Natural killer cell (primary cell): ENCODE results near the gene HOXA10. TPM values are rescaled to one million over a fixed set of nuclear protein-coding genes. Genes with fewer than 3 reads are reported as not detected.

Source experiments
- ATAC-seq, 3 donors: fragments of 150-1000 bp in 2 of 3; fragments of 200-7000 bp in 1 of 3; cut with Tn5 transposase; 1 replicate in 1 of 3; 2 replicates in 2 of 3; pipeline ENCODE4 v1.10.0; 2021; ENCODE audit warnings: mild to moderate bottlenecking in 2 of 3, moderate library complexity in 2 of 3
- DNase-seq, 2 donors: peaks; one replicate each; pipeline versions ENCODE4 v3.0.0 to v3.0.0-alpha.2; 2013 to 2021; ENCODE audit warnings: mixed read lengths in 1 of 2
- H3K27ac ChIP-seq: one replicate; pipeline ENCODE4 v1.5.1; 2013; ENCODE audit warnings: mild to moderate bottlenecking, low read length
- H3K27me3 ChIP-seq: one replicate; pipeline ENCODE4 v1.6.1; 2013; ENCODE audit warnings: low read length; ENCODE audit not compliant: control insufficient read depth, insufficient read depth
- H3K36me3 ChIP-seq: one replicate; pipeline ENCODE4 v1.6.1; 2013; ENCODE audit warnings: low read length; ENCODE audit not compliant: control insufficient read depth, insufficient read depth
- H3K4me1 ChIP-seq: one replicate; pipeline ENCODE4 v1.6.1; 2013; ENCODE audit warnings: low read length; ENCODE audit not compliant: control insufficient read depth, insufficient read depth
- H3K4me3 ChIP-seq: one replicate; pipeline ENCODE4 v1.5.1; 2013; ENCODE audit warnings: low read length
- H3K9me3 ChIP-seq: one replicate; pipeline ENCODE4 v1.6.1; 2013; ENCODE audit warnings: low read length; ENCODE audit not compliant: control insufficient read depth, insufficient read depth
- H3K27ac Mint-ChIP-seq, 2 donors: one replicate each; pipeline ENCODE4 v1.8.0; 2022; ENCODE audit warnings: mild to moderate bottlenecking in 2 of 2, mixed read lengths in 2 of 2, moderate library complexity in 1 of 2
- H3K27me3 Mint-ChIP-seq, 2 donors: one replicate each; pipeline ENCODE4 v1.8.0; 2022; ENCODE audit warnings: low read depth in 2 of 2, mixed read lengths in 2 of 2
- H3K36me3 Mint-ChIP-seq: one replicate; pipeline ENCODE4 v1.8.0; 2022; ENCODE audit warnings: mixed read lengths
- H3K4me1 Mint-ChIP-seq, 2 donors: one replicate each; pipeline ENCODE4 v1.8.0; 2022; ENCODE audit warnings: mixed read lengths in 2 of 2
- H3K4me3 Mint-ChIP-seq: one replicate; pipeline ENCODE4 v1.8.0; 2022; ENCODE audit warnings: mild to moderate bottlenecking, moderate library complexity, mixed read lengths
- H3K9me3 Mint-ChIP-seq, 2 donors: one replicate each; pipeline ENCODE4 v1.8.0; 2022; ENCODE audit warnings: mixed read lengths in 2 of 2
- CTCF ChIP-seq: fragments of 200-600 bp; IDR thresholded peaks from one replicate; pipeline ENCODE4 v1.8.0; 2022; ENCODE audit warnings: antibody characterized with exemption
- WGBS: methylation state at CpG from one replicate; pipeline ENCODE4 v1.1.7; 2013; ENCODE audit warnings: missing lambda C conversion rate; ENCODE audit not compliant: insufficient coverage; 5-methylcytosine and 5-hydroxymethylcytosine counted together
- intact Hi-C: fragments of 100-400 bp; cut with micrococcal nuclease; formaldehyde crosslinking; loops from one replicate; pipeline ENCODE4 v1.14.2; 2022
- total RNA-seq, 4 donors: library from RNA; stranded (reverse); fragments of 120-200 nt in 1 of 4; gene quantifications; one replicate each; pipeline versions ENCODE4 v1.2.3 to v1.2.4, GENCODE V29; 2013 to 2022

Gene HOXA10
- total RNA-seq, 3 donors from 2014 or later (not counting 1 experiment from before 2014, with no cell fraction given), result 0.82 to 3.3 (median 2.2) TPM

GRCh38 chr7:27207348-27207985 is 33.3 kb upstream of the HOXA10 start:
- Mint-ChIP-seq H3K36me3 (no peaks in the 10 kb centered on the region), H3K4me3 (no peak overlapping the region), H3K4me1 (peaks cover 21 to 23% of the 10 kb centered on the region in 2 donors), H3K27ac (no peak overlapping the region), H3K27me3 (peaks cover 76 to 93% of the 10 kb centered on the region in 2 donors), H3K9me3 (no peaks in the 10 kb centered on the region)
- intact Hi-C loops, result no loop called here
- Histone ChIP-seq H3K4me1 (peaks cover 25% of the 10 kb centered on the region), H3K27me3 (peaks cover 71% of the 10 kb centered on the region), H3K4me3 (no peak overlapping the region), H3K9me3 (no peaks in the 10 kb centered on the region), H3K27ac (no peak overlapping the region), H3K36me3 (no peaks in the 10 kb centered on the region)
- TF ChIP-seq CTCF, result no peak
- ATAC-seq (no peak), DNase-seq (no peak)
- 12% methylated on average over 4 of the region's 7 CpGs for WGBS

GRCh38 chr7:27205325-27206280 is 31.5 kb upstream of the HOXA10 start:
- intact Hi-C loops, result no loop called here
- Histone ChIP-seq H3K27me3 (peaks cover 71% of the 10 kb centered on the region), H3K9me3 (no peaks in the 10 kb centered on the region), H3K36me3 (no peaks in the 10 kb centered on the region), H3K4me3 (no peak overlapping the region), H3K4me1 (peaks cover 41% of the 10 kb centered on the region), H3K27ac (no peak overlapping the region)
- 7% methylated on average over 51 of the region's 52 CpGs for WGBS
- Mint-ChIP-seq H3K9me3 (no peaks in the 10 kb centered on the region), H3K27me3 (peaks cover 80 to 93% of the 10 kb centered on the region in 2 donors), H3K27ac (no peak overlapping the region), H3K4me1 (peaks cover 27 to 39% of the 10 kb centered on the region in 2 donors), H3K36me3 (no peaks in the 10 kb centered on the region), H3K4me3 (peak overlapping the region; percentile 35)
- no peak for TF ChIP-seq CTCF
- DNase-seq, result no peak
- peak in 1 of 3 donors; percentile 30 for ATAC-seq

- Mint-ChIP-seq H3K36me3 (no peaks in the 10 kb centered on the region), H3K4me3 (peak overlapping the region; percentile 35), H3K9me3 (no peaks in the 10 kb centered on the region), H3K27ac (no peak overlapping the region), H3K27me3 (peaks cover 79 to 88% of the 10 kb centered on the region in 2 donors), H3K4me1 (peaks cover 23 to 39% of the 10 kb centered on the region in 2 donors)
- no peak for TF ChIP-seq CTCF
- ATAC-seq, result no peak
- 8% methylated on average over 41 of the region's 41 CpGs for WGBS
- intact Hi-C loops, result loop anchor here (5.0 kb wide), 1 partner anchor 37 kb away; the partner anchor contains the start of gene EVX1
- Histone ChIP-seq H3K36me3 (no peaks in the 10 kb centered on the region), H3K27ac (no peak overlapping the region), H3K4me1 (peaks cover 40% of the 10 kb centered on the region), H3K27me3 (peaks cover 68% of the 10 kb centered on the region), H3K9me3 (no peaks in the 10 kb centered on the region), H3K4me3 (no peak overlapping the region)
- no peak for DNase-seq
Measured at GRCh38 chr7:27204851-27205322, 30.8 kb upstream of the HOXA10 start.
